NCI-H2029 (cell line): ENCODE data around the gene MYRIP.
"Not testable (repeated sequence)": the region's sequence is repeated elsewhere in the genome, so short reads cannot be mapped to it uniquely, and the experiment has no call there.

Experiments used
- DNase-seq: peaks from one replicate; lab custom pipeline; 2025; lab: John Stamatoyannopoulos, UW

The MYRIP gene

DNA sequence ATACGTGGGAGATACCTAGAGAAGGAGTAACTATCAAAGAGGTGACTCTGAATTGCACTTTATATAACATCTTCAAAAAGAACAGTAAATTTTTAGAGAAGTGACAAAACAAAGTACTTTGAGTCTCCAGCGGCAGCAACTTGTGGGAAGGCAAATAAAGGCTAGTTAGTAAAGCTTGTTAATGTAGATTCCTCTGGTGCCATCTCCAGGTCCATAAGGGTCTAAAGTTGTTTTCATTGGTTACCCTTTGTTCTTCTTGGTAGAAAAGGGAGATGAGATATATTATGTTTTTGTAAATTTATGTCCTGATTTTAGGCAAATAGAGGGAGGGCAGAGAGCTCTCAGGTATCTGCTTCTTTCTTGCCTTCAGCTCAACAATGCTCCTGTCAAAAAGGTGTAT lies 161.6 kb downstream of the MYRIP start:
- no peak for DNase-seq

DNA sequence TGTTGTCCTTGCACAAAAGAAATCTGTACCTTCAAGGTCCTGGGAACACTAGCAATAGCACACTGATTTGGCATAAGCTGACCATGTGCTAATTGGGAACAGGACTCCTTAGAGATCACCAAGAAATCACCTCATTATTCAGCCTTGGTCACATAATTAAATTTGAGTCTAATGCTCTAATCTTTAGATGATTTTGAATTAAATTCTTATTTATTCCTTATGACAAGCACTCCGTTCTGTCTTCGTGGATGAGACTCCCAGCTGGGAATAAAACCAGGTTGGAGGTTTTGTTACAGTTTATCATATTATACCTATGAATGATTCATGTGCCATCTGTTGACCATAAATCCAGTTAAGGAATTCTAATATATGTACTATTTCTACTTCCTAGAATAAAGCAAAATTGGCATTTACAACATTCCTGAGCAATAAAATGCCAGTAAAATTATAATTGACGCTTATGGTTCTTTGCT lies 162.2 kb downstream of the MYRIP start:
- DNase-seq, result no peak

DNA sequence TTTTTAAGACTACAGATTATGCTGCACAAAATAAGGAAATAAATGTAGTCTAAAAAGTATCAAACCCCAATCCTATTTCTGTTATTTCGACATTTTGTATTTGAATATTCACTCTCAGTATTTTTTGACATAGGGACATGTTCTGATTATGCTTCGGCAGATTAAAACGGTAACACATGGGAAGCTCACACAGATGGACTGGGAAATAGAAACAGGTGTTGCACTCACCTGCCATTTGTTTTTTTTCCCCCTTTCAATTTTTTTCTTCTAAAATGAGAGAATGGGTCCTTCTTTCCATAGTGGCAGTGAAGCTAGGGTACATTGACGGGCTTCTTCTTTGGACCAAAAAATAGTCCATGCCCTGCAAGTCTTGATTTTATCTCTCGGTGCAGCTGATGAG lies 163.1 kb downstream of the MYRIP start:
- DNase-seq, result no peak

DNA sequence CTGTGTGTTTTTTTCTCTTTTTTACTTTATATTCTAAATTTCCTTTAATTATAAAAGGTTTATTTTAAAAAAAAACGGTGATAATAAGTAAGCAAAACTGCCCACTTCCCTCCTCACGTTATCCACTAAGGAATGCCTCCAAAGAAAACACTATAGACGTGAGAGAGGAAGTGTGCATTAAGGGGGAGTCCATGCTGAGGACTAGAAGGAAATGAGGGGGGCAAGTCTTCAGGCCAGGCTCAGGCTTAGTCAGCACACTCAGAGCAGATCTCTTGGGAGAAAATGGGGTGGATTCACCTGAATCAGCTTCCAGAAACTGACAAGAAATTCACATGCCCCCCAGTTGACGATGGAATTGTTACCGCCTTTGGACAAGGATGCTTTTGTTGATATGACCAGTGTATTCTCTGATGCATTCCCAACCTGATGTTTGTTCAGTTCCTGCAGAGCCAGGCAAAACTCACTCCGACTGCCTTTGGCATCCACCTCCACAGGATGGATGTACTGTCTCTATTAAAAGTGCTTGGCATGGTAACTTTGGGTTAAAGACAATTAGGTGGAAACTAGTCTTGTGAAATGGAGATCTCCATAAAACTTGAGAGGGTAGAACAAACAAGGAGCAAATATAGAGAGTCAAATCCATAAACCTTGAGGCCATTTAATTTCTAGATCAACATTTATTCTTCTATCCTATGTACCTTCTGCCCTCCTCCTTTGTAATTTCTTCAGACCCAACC lies 167.8 kb downstream of the MYRIP start:
- no peak for DNase-seq

- DNase-seq, result no peak
Measured at GRCh38 chr3:39978308-39978707, 168.9 kb downstream of the MYRIP start.

GRCh38 chr3:39980058-39980457 lies 170.6 kb downstream of the MYRIP start:
- DNase-seq, result no peak

GRCh38 chr3:39980781-39981180 lies 171.4 kb downstream of the MYRIP start:
- DNase-seq, result no peak

DNA sequence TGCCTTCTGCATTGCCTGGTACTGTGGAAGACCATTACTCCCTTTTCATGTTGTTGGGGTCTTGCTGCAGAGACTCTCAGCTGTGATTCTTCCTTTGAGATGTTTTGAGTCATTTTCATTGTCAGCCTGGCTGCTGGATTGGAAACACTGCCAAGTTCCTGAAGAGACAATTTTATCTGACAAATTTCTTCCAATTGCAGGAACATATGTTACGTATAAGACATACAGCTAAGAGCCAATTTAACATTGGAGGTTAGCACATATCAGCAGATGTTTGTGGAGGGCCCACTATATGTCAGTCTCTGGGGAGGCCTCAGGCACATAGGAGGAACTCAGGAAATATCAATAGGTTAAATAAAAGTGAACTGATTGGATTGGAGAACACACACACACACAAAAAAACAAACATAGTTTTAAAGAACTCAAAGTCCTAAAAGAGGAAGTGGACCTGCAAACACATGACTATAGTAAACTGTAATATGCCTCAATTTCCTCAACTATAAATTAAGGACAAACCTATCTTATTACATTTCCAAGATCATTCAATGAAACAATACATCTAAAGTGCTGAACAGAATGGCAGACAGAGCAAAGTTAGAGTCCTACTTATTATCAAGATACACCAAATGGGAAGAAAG lies 172.3 kb downstream of the MYRIP start:
- no peak for DNase-seq

DNA sequence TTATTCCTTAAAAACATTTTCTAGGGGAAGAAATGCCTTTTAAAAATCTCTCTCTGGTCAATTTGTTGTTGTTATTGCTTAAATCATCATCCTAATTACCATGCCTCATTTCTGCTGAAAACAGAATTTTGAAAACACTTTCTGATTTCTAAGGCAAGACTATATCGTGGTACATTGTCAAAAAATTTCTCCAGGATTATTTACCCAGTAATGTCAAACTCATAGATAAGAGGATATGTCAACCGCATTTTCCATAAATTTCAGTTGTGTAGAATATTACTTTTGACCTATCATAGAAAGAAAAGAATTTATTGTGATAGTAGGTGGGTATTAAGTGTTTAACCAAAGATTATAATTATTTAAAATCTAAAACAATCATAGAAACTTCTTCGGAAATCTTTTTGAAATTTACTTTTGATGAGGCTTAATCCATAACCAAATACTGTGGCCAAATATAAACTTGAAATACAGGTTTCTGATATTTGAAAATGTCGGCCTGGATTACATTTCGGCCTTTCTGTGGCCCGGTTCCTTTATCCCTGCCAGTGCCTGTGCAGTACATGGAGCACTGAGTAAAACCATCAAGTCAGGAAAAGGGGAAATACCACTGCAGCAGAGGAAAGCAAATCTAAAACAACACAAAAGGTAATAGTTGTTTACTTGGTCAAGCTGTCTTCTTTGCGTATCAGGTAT lies 173.4 kb downstream of the MYRIP start:
- no peak for DNase-seq

DNA sequence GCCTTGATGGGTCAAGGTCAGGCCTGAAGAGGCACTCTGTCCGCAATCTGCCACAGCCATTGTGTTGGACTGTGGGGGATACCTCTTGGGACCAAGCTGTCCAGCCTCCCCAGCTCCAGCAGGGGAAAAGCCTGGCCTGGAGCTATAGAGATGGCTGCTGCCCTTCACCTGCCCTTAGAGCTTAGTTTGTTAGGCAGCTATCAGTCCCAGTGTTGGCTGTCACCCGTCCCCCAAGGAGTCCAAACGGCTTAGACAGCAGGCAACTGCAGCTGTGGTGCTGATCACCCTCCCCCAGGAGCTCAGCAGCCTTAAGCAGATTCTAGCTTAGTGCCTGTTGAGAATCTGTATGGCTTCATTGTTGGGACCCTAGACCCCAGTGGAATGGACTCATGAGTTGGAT lies 180.3 kb downstream of the MYRIP start:
- no peak for DNase-seq

GRCh38 chr3:39990532-39990931 lies 181.1 kb downstream of the MYRIP start:
- peak; percentile 39 for DNase-seq

GRCh38 chr3:40008796-40009195 lies 199.4 kb downstream of the MYRIP start:
- no peak for DNase-seq

GRCh38 chr3:40009991-40010390 lies 200.6 kb downstream of the MYRIP start:
- no peak for DNase-seq

DNA sequence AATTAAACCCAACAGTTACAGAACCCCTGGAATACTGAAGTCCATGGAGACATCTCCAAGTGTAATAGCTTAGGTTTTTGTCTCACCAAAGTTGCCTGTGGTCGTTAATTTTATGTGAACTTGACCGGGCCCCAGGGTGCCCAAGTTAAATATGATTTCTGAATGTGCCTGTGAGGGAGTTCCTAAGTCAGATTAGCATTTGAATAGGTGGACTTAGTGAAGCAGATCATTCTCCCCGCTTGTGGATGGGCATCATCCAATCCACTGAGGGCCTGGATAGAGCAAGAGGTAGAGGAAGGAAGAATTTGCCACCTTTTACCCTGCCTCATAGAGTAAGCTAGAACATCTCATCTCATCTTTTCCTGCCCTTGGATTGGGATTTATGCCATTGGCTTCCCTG lies 203.0 kb downstream of the MYRIP start:
- DNase-seq, result no peak

DNA sequence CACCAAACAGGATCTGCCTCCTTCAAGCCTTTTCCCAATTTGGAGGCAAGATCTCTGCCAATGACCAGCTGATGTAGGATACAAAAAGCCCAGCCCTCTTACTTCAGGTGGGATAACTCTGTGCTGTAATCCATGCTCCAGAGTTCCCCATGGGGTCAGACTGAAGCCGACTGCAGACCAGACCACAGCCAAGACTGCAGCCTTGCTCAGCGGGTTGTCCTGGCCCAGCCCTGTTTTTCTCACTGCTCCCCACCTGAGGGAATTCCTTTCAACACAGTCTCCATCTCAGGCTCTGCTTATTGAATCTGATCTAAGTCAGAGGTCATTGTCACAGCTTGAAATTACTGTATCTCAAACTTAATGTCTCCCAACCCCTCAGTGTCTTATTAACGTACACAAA lies 207.0 kb downstream of the MYRIP start:
- DNase-seq, result no peak

DNA sequence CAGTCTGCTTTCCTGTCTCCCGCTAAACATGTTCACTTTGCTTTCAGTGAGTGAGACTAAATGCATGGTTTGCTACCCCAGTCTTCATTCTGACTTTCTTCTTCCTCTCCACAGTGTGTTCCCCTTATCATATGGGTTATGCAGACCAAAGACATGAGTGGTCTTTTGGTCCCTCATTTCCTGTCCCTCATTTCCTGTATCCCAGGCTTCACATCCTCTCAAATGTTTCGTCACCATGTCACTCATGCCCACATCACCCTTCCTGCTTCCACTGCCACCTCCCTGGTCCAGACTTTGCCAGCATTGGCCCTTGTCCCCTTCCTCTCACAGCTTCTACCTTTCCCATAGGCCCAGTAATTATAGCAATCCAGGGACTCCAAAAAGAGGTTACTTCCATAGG lies 209.0 kb downstream of the MYRIP start:
- DNase-seq, result no peak

DNA sequence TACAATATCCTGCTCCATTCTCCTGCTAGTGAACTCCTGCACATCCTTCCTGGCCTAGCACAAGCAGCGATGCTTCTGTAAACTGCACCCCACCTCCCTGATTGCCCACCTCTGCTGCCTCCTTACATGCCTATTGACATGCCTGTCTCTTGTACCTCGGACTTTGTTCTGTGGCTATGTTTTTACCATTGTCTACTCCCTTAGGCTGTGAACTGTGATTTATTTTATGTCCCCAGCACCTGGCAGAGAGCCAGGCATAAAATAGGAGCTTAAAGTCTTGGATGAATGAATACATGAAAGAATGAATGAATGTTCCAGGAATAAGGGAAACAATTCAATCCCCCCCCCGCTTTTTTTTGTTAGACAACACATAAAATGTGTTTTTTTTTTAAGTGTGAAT lies 210.0 kb downstream of the MYRIP start:
- no peak for DNase-seq

DNA sequence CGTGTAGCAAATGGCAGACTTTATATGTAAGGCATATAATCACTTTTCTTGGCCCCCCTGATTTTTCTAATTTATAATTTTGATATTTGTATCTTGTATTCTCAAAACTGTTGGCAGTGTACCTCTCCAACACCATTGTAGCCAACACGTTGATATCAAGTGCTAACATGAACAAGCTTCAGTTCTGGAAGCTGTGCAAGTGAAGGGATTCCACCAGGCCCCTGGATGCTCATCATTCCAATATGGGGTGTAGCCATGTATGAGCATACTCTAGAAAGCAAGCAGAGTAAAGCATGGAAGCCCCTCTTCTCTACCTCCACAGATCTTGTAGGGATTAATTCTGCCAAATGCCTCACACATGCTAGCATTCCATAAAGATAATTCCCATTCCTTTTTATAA lies 211.3 kb downstream of the MYRIP start:
- DNase-seq, result no peak

GRCh38 chr3:40021338-40021737 lies 211.9 kb downstream of the MYRIP start:
- no peak for DNase-seq

DNA sequence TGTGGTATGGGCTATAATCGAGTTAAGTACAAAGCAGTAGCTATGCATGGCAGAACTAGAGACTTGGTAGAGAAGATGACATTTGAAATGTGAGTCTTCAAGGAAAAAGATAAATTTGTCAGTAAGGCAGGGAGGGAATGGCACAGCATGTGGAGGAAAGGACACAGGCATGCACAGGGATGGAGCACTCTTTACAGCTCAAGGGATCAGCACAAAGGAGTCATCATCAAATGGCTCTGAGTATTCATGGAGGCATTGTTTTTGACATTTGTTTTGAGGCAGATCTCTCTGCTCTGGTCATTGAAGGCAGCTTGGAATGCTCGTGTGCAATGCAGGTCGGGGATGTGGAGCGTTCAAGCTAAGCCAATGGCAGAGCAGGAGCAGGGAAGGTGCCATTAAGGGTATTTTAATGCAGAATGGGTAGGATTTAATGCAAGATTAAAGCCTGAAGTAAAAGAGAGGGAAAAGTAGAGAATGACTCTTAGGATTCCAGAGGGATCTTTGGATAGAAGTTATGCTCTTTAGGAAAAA lies 213.0 kb downstream of the MYRIP start:
- no peak for DNase-seq

- no peak for DNase-seq
Measured at GRCh38 chr3:40024526-40024925, 215.1 kb downstream of the MYRIP start.

- not testable (repeated sequence) for DNase-seq
Measured at GRCh38 chr3:40025892-40026291, 216.5 kb downstream of the MYRIP start.

DNA sequence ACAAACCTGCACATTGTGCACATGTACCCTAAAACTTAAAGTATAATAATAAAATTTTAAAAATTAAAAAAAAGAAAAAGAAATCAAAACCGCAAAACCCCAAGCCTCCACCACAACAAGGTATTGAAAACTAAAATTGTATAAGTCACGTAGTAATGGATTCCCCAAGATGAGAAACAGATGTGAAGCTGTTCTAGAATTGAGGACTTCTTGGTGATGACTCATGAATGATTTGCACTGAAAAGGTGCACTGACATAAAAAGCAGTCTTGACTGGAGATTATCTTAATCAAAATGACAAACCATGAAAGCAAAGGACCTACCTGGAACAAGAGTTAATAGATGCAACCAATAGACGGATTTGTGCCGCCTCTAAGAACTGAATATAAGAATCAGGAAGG lies 225.8 kb downstream of the MYRIP start:
- no peak for DNase-seq
